ENCODE measurements around the gene INPP4B. TPM values are rescaled to one million over a fixed set of nuclear protein-coding genes. Genes with fewer than 3 reads are reported as not detected.

Gene INPP4B
- total RNA-seq, 1 donor from 2014 or later, result 32.7 TPM

GRCh38 chr4:142881331-142881730 is 35.2 kb upstream of the INPP4B start:
- Histone ChIP-seq H3K9me3 (no peaks in the 10 kb centered on the region), H3K27ac (no peak overlapping the region), H3K4me1 (no peaks in the 10 kb centered on the region), H3K36me3 (no peaks in the 10 kb centered on the region), H3K27me3 (no peaks in the 10 kb centered on the region), H3K4me3 (no peak overlapping the region)
- intact Hi-C loops (cut with DNase I), result no loop called here
- TF ChIP-seq CTCF (IDR thresholded peaks at IDR 0.05), result no peak
- no peak for DNase-seq (ENCODE audit: low spot score in 2 of 2)

DNA sequence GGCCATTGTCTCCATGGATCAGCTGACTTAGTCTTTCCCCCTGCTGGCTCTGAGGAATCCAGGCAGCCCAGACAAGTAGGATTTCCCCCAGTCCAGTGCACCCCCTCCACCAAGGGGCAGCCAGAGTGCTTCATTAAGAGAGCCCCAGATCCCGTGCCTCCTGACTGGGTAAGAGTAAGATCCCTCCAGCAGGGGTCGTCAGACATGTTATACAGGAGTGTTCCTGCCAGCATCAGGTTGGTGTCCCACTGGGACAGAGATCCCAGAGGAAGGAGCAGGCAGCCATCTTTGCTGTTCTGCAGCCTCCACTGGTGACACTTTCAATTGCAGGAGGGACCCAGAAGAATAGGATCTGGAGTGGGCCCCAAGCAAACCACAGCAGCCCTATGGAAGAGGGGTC is 29.0 kb upstream of the INPP4B start:
- TF ChIP-seq CTCF (IDR thresholded peaks at IDR 0.05), result no peak
- no peaks in the 10 kb centered on the region for H3K4me1 ChIP-seq
- no peaks in the 10 kb centered on the region for H3K27me3 ChIP-seq
- no peak for DNase-seq (ENCODE audit: low spot score in 2 of 2)
- no peak overlapping the region for H3K27ac ChIP-seq
- intact Hi-C loops (cut with DNase I), result no loop called here
- no peaks in the 10 kb centered on the region for H3K36me3 ChIP-seq
- no peaks in the 10 kb centered on the region for H3K9me3 ChIP-seq
- H3K4me3 ChIP-seq, result no peak overlapping the region

DNA sequence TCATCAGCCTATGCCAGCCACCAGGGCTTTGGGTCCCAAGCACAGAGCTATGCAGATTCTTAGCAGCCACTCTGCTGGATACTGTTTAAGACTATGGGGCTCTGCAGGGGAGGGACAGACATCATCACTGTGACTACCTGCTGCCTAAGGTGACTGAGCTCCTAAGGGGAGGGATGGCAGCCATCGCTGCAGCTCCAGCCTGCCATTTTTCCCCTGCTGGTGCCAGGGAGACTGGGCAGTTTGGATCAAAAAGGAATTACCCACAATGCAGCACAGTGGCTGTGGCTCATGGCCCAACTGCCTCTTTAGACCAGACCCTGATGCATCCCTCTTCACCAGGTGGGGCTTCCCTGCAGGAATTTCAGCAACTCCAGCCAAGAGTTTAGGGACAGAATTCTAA is 28.6 kb upstream of the INPP4B start:
- TF ChIP-seq CTCF (IDR thresholded peaks at IDR 0.05), result no peak
- H3K4me3 ChIP-seq, result no peak overlapping the region
- intact Hi-C loops (cut with DNase I), result no loop called here
- H3K9me3 ChIP-seq, result no peaks in the 10 kb centered on the region
- no peak for DNase-seq (ENCODE audit: low spot score in 2 of 2)
- H3K36me3 ChIP-seq, result no peaks in the 10 kb centered on the region
- no peaks in the 10 kb centered on the region for H3K4me1 ChIP-seq
- no peaks in the 10 kb centered on the region for H3K27me3 ChIP-seq
- no peak overlapping the region for H3K27ac ChIP-seq

GRCh38 chr4:142866685-142867084 is 20.6 kb upstream of the INPP4B start:
- no peaks in the 10 kb centered on the region for H3K36me3 ChIP-seq
- no peaks in the 10 kb centered on the region for H3K9me3 ChIP-seq
- H3K4me1 ChIP-seq, result no peaks in the 10 kb centered on the region
- no peak for TF ChIP-seq CTCF (IDR thresholded peaks at IDR 0.05)
- no peak overlapping the region for H3K27ac ChIP-seq
- intact Hi-C loops (cut with DNase I), result no loop called here
- H3K27me3 ChIP-seq, result no peaks in the 10 kb centered on the region
- H3K4me3 ChIP-seq, result no peak overlapping the region
- no peak for DNase-seq (ENCODE audit: low spot score in 2 of 2)

GRCh38 chr4:142861351-142861750 is 15.2 kb upstream of the INPP4B start:
- H3K27me3 ChIP-seq, result no peaks in the 10 kb centered on the region
- no peaks in the 10 kb centered on the region for H3K36me3 ChIP-seq
- H3K9me3 ChIP-seq, result no peaks in the 10 kb centered on the region
- H3K4me3 ChIP-seq, result no peak overlapping the region
- no peak overlapping the region for H3K27ac ChIP-seq
- TF ChIP-seq CTCF (IDR thresholded peaks at IDR 0.05), result no peak
- H3K4me1 ChIP-seq, result no peaks in the 10 kb centered on the region
- intact Hi-C loops (cut with DNase I), result no loop called here
- DNase-seq (ENCODE audit: low spot score in 2 of 2), result no peak

DNA sequence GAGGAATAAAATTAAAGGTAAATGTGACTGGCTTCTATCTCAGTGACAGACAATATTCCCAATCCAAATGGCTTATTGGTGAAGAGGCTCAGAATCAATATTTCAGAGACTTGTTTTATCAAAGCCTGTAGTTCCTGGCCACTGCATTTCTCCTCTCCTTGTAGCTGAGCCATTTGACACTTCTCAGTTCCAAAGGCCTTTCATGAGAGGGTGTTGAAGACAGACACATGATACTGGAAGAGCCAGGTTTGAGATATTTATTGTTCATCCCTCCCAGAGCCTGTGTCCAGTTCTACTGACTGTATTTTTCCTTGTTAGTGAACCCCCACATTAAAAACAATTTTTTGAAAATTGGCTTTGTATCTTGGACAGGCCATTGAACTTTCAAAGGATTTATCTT is 12.9 kb upstream of the INPP4B start:
- no peak for TF ChIP-seq CTCF (IDR thresholded peaks at IDR 0.05)
- DNase-seq (ENCODE audit: low spot score in 2 of 2), result no peak
- intact Hi-C loops (cut with DNase I), result no loop called here
- H3K9me3 ChIP-seq, result no peaks in the 10 kb centered on the region
- H3K36me3 ChIP-seq, result no peaks in the 10 kb centered on the region
- no peaks in the 10 kb centered on the region for H3K27me3 ChIP-seq
- H3K4me3 ChIP-seq, result no peak overlapping the region
- H3K27ac ChIP-seq, result no peak overlapping the region
- no peaks in the 10 kb centered on the region for H3K4me1 ChIP-seq

All from ascending aorta (tissue), 2 donors.